HL-60/S4 treated with phorbol 12-myristate 13-acetate at 8.2 ng/mL for 4 days and 3 days (cell line): ENCODE measurements around the gene RBKS.

ENCODE experiments used
- in situ Hi-C: fragments of 300-500 bp; cut with MboI; formaldehyde crosslinking; loops from 2 replicates; pipeline ENCODE4 v1.15.0; 2022; ENCODE audit warnings: low sequenced_read_pairs

RBKS gene

DNA sequence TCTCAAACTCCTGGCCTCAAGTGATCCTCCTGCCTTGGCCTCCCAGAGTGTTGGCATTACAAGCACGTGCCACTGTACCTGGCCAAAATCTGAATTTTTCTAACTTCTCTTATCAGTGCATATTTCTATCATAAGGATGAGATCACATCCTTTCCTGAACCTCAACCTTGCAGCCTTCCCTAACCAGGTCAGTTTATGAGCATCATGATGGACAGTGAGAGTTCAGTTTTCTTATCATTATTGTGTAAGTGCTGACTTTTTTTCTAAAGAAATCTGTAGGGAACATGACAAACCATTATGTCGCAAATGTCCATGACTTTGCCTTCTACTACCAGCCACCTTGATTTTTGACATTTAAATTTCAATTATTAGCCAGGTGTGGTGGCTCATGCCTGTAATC, 87.1 kb downstream of the RBKS start:
- in situ Hi-C loops, result no loop called here

DNA sequence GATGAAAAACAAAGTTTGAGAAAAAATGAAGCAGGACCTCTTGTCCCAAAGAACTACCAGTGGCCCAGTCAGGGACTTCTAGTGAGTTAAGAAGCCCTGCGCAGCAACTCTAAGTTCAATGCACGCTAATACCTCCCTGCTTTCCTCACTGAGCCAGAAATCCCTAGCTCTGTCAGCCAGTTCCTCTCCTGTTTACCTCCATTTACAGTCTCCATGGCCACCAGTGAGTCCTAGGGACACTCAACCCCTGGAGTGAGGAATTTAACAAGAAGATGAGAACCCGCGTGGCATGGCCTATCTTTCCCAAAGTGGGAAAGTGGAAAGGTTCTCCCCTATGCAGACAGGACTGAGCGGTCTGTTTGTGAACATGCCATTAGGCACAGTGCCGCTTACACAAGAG, 87.6 kb downstream of the RBKS start:
- in situ Hi-C loops, result no loop called here

DNA sequence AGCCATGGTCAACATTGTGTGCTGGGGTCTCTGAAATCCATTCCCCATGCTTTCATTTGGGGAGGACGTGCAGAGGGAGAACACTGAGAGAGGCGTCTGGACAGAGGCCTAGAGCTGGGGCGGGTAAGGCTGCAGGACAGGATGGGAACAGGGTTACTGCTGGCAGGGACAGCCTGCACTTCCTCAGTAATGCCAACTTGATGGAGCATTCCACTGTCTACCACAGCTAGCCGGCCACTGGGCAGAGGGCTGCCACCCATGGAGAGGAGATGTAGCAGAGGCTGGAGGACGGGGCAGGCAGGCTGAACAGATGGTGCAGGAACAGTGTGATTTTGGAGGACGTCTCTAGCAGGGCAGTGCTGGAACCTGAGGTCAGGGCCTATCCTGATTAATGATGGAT, 89.3 kb downstream of the RBKS start:
- in situ Hi-C loops, result no loop called here

DNA sequence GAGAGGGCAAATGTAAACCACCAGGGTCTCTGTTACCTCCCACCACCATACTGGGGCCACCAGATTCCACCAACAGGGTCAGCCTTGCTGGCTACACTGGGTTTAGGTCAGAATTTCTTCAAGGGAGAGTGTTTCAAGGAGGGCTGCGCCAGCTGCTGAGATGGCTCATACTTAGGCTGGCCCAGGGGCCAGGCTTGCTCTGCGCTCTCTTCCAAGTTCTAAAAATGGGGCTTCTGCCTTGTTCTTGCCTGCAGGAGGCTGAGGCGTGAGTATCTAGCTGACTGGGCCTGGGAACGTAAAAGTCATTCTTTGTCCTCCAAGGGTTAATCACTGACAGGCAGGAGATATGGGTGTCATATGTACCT, 90.6 kb downstream of the RBKS start:
- in situ Hi-C loops, result no loop called here

DNA sequence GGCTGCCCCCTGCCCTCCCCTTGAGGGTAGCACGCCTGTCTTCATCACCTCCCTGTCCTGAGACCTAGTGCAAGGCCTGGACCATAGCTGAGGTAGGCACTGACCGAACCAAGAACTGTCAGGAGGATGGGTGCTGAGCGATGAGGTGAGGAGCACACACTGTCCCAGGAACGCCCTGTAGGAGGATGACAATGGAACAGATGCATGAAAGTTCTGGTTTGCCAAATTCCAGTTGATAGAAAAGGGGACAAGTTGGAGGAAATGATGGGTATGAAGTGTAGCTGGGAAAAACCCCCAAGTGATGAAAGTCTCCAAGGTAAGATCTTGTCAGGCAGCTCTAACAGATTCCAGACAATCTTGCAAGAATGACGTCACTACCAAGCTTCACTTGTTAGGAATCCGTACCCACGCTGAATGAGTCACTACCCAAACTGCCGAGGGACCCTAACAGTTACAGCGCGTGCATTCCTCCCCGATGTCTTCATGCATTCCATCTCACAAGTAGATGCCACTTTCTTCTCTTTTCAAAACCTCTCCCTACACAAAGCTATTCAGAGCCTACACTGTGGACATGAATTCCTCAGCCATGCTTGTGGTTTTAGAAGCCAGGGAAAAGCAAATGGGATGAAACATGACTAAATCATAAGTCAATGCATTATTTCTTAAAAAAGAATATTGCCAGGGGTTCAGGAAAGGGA, 91.1 kb downstream of the RBKS start:
- in situ Hi-C loops, result no loop called here

DNA sequence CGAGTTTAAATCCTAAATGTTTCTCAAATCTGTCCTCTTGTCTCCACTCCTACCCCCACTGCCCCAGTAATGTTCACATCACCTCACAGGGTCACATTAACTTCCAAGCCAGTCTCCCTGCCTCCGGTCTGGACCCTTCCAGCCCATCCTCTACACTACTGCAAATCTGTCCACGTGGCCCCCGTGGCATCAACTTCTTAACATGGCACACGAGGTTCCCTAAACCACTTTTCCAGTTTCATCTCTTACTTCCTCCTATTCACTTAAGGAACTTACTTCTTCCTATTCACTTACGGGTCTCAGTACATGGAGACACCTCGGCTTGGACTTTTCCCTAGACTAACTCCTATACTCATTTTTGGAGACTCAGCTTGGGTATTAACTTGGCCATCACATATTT, 91.7 kb downstream of the RBKS start:
- in situ Hi-C loops, result no loop called here

DNA sequence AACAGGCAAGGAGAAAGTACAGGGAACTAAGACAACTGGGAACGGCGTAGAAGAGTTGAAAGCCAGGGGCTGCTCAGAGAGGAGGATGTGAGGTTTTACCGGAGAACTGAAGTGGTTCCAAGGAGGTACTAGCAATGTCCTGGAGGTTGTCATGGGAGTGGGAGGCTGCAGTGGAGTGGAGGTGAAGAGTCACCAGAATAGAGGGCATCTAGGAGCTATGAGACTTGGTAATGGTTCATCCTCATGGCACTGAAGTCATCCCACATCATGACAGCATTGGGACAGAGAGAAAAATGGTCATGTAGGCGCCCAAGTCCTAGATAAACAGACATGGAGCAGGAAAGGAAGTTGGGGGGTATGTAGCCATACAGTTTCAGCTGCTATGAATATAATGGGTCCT, 92.3 kb downstream of the RBKS start:
- in situ Hi-C loops, result no loop called here

DNA sequence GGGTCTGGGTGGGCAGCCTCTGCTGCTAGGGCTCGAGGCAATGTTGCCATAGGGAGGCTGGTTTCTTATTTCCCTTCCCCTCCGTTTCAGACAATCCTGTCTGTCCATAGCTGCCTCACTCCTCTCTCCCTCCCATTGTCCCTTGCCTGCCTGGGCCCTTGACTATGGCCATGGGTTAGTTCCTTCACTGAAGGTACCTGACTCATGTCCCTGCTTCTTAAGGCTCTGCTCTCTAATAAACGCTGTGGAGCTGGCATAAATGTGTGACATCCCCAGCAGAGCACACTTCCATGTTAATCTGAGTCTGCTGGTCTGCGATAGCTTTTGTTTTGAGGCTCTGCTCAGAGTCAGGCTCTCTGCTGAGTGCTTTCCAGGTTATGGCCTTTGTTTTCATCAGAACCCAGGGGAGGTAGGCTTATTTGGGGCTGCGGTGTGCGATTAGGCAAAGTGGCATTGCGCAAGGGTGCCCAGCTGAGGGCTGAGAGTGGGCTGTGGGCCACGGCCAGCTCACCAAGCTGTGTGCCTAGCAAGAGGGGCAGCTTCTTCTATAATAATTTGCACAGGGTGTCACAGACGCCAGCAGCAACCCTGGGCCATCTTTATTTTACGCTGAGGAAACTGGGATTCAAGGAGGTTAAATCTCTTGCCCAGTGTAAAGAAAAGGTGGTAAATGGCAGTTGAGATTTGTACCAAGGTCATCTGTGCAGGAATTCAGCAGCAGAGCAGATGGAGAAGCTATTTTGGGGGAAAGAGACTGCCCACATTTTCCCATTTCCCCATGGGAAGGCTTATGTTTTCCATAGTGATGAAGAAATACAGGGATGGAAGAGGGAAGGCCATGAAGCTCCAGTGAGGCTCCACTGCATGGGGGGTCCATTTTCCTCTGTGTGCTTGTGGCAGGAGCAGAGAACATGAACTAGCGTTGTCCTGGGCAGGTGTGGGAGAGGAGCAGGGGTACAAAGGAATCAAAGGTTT, 93.1 kb downstream of the RBKS start:
- in situ Hi-C loops, result no loop called here

DNA sequence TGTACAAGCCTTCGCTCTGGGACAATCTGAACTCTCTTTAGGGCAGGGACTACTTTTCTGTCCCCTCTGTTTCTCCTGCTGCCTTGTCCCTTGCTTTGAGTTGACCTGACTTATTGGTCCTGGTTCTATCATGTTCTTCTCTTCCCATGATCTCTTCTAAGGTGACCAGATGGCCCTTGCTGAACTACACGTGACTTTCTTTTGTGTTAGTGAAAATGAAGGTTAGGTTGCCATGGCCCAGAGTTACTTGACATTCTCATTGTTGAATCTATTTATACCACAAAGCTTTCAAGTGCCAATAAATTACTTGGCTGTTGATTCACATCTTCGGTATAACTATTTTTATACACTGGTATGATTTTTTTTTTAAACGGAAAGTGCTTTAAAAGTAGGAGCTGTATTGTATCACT, 94.3 kb downstream of the RBKS start:
- in situ Hi-C loops, result no loop called here

DNA sequence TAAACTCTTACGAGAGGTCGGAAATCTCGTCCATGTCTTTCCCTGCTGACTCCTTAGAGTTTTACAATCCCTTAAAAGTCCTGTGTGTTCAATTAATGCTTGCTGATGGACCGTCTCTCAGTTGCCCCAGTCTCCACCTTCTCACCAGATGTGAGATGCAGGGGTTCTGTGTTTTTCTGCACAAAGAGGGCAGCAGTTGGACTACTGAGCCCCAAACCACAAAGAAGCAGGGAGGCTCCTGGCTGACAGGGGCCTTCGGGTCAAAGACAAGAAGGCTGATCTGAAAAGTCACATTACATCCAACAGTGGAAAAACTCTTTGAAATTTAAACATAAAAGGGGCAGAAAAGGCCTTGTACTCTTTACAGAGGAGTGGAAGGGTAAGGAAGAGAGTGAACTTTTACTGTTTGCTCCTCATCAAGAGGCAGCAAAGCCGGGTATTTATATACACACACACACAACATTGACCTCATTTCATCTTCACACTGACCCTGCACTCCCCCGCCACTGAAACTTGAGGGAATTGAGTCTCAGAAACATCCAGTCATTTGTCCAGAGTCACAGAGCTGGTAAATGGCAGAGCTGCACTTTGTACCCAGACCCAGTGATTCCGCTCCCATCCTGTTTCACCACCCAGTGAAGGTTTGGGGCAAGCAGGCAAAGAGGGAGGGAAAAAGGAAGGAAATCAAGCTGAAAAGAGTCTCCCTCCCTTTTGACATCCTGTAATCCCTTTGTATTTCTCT, 94.9 kb downstream of the RBKS start:
- in situ Hi-C loops, result no loop called here

DNA sequence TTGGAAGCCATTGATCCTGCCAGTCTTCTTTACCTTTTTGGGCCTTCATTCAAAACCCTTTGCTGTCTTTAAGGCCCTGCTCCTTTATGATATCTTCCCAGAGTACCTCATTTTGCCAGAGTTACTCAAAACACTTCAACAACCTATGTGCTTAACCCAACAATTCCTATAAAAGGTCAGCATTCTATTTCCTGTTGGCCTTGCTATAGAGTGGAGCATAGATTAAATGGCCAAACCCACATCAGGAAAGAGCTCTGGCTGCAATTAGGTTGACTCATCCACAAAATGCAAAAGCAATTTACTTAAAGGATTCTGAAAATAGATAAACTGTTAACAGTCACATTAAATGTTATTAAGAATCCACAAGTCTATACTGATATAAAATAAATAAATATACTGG, 97.4 kb downstream of the RBKS start:
- in situ Hi-C loops, result no loop called here

DNA sequence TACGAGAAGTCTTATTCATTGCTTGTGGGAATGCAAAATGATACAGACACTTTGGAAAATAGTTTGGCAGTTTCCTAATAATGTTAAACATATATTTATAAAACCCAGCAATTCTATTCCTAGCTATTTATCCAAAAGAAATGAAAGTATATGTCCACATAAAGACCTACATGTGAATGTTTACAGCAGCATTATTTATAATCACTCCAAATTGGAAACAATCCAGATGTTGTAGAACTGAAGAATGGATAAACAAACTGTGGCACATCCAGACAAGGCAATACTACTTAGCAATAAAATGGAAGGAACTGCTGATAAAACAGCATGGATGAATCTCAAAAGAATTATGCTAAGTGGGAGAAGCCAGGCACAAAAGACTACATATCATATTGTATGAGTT, 99.4 kb downstream of the RBKS start:
- in situ Hi-C loops, result no loop called here

DNA sequence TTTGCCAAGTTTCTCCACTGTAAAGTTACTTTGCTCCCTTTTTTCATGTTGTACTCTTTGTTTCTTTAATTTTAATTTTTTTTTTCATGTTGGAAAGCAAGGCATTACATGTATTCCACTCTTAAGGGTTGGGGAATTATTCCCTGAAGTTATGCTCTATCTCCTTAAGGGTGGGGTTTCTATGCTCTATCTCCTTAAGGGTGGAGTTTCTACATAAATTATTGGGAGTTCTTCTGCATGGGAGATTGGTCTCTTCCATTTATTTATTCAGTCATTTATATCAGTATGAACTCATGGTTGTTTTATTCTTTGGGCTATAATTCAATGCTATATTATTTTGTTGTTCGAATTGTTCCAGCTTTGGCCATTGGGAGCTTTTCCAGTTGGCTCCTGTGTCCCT, 107.5 kb downstream of the RBKS start:
- in situ Hi-C loops, result no loop called here

DNA sequence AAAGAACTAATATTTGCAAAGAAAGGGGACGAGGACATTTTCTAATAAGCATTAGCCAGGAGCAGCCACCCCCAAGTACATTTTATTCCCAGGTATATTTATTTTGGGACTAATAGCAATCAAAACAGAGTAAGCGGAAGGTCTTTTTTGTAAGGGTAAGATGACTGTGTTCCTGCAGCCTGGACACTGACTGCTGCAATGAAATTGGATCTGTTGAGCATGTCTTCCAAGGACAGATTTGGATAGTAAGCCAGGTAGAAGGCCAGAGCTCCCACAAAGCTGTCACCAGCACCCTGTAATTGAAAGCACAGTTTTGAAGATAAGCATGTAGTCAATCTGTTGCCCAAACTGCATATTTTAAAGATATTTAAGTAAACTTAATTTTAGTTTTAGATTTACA, 108.7 kb downstream of the RBKS start:
- in situ Hi-C loops, result no loop called here

DNA sequence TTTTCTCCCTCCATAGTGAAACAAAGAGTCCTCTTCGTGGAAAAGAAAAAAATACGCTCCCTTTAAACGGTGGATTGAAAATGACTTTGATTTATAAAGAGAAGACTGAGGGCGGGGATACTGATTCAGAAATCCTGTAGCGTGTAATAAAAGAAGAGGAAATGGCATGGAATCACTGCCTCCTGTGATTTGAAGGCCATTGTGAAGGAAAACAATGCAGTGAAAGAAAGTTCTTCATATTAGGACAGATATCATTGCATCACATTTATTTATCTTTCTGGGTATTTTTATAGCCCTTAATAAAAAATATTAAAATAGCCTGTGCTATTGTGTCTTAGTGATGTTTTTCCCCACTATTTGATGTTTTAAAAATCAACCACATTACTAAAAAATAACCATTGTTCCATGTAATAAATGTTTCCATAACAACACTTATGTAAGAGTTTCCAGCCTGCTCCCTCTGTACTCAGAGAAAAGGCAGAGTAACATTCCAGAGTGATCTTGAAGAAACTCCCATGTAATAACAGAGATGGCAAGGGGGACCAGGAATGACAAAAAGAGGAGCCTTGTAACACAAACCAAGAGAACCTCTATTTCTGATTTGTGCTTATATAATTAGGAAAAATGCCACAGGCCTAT, 110.7 kb downstream of the RBKS start:
- in situ Hi-C loops, result no loop called here

DNA sequence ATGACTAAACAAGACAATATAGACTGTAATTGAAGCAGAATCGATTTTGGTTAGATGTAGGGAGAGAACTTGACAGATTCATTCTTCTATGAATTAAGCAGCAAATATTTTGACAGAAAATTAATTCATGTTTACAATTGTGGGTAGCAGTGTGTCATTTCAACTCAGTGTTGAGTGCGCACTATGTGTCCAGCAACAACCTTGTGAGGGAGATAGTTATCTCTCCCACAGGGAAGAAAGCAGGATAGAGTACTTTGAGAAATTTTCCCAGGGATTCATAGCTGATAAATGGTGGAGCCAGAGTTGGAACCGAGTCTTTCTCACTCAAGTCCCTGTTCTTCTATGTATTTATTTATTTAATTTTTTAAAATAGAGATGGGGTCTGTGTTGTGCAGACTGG, 113.5 kb downstream of the RBKS start:
- in situ Hi-C loops, result no loop called here

DNA sequence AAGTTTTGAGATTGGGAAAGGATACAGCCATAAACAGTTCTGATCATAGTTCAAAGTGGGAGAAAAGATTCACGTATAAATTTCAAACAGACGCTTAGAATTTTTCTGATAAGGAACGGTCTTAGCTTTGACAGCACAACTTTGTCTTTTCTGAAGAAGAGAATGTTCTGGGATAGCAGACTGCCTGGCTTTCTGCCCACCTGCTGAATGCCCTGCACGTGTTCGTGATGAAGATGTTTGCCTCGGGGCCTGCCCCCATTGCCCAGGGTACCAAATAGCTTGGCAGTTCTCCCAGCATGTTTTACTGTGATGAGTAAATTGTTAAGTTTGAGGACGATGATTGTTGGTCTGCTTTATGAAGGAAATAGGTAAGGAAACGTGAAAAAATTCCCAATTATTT, 114.1 kb downstream of the RBKS start:
- in situ Hi-C loops, result no loop called here

DNA sequence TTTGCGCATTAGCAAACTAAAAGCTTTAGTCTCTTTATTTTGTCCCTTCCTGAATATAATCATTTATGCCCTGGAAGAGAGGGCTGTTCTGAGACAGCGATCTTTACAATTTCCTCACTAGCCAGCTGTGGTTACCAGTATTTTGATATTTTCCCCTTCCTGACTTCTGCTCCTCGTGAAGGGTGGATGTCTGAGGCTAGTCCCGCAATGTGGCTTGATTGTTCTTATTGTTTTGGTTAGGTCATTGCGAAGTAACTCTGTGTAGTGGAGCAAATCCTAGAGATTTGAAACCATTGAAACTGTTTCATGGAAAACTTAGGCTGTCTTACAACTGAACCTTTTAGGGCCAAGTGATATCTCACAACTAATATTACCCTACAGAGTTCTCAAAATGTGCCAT, 116.2 kb downstream of the RBKS start:
- in situ Hi-C loops, result no loop called here

DNA sequence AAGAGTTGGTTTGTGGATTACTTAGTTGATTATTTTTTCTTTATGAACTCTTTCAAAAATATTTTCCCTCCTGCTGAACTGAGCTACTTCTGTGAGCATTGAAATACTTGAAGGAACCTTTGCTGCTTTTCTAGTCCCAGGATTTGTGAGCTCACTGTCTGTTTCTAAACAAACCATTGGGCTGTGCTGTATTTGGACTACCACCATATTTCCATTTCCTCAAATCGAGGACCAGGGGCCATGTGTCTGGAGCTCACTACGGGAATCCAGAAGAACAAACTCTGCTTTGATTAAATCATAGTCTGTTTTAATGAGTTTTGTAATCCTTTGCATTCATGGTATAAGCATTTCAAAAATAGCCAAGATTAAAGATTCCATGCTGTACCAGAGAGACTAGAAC, 117.4 kb downstream of the RBKS start:
- in situ Hi-C loops, result no loop called here

DNA sequence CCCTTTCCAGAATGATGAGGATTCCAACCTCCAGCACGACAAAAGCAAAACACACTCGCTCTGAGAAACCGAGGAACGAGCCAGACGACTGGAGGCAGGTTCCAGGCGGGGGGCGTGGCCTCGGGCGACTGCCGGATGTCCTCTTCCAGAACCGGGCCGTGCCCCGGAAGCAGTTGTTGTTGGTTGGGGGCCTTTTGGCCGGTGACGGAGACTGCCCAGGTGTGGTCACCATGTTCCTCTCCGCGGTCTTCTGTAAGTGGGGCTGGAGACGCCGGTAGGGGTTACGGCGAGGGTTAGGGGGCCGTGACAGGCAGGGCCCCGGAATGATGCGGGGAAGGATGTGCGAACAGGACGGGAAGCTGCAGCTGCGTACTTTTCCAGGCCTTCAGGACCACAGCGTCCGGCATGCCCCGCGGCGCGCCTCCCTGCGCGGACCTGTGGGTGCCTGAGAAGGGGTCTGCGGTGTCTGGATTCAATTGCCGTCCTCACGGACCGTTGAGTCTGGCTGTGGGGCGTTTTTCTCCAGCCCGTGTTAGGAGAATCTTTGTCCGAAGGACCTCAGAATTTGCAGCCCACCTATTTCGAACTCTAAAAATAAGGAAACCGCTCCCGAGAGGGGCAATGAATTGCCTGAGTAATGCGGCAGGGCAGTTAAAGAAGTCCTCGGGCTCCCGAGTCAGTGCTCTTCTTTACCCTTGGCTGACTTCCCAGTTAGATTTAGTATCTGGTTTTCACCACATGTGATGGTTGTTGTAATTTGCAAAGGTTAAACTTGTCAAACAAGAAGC, 118.4 kb downstream of the RBKS start, which contains the start of gene MRPL33:
Gene MRPL33 (plus strand): TSS at position 172 of the 788 bp plus-strand sequence. CDS start 59 bp downstream, at position 231.
- in situ Hi-C loops, result no loop called here
